Testis (tissue), 2 donors: ENCODE results near the gene MAP4K4.

ENCODE experiments used
- CTCF ChIP-seq, 3 experiments: fragments of 450-650 bp in 2 of 3; fragments of 200-600 bp in 1 of 3; sonication (generic) in 1 of 3; IDR thresholded peaks; one replicate each; pipeline ENCODE4 v1.5.1; 2016 to 2019; ENCODE audit warnings: antibody characterized with exemption in 3 of 3, mild to moderate bottlenecking in 2 of 3, moderate library complexity in 1 of 3
- POLR2A ChIP-seq: fragments of 450-650 bp; IDR thresholded peaks from one replicate; pipeline ENCODE4 v1.6.1; 2017; ENCODE audit warnings: antibody characterized with exemption, mild to moderate bottlenecking, moderate library complexity

GRCh38 chr2:101832114-101832513, 134.6 kb downstream of the MAP4K4 start:
- TF ChIP-seq CTCF (IDR thresholded peaks at IDR 0.05): peak in 1 of 3 experiments; percentile 14
- no peak for TF ChIP-seq POLR2A
